Aorta (tissue), 5 donors: ENCODE results near the gene ZNF605. TPM values are rescaled to one million over a fixed set of nuclear protein-coding genes. Genes with fewer than 3 reads are reported as not detected.
"Not testable (repeated sequence)": the region's sequence is repeated elsewhere in the genome, so short reads cannot be mapped to it uniquely, and the experiment has no call there.

ENCODE experiments used
- ATAC-seq: fragments of 200-7000 bp; cut with Tn5 transposase; one replicate; pipeline ENCODE4 v1.9.1; 2022; ENCODE audit warnings: moderate library complexity; ENCODE audit not compliant: low FRiP score
- DNase-seq, 2 donors: peaks; one replicate each; pipeline ENCODE4 v3.0.0-alpha.2; 2020
- H3K27ac ChIP-seq, 2 donors: one replicate each; pipeline ENCODE4 v1.5.1; 2013; ENCODE audit warnings: low read length in 2 of 2, mild to moderate bottlenecking in 2 of 2, moderate library complexity in 2 of 2, control low read depth in 1 of 2, inconsistent platforms in 1 of 2, low read depth in 1 of 2
- H3K27me3 ChIP-seq, 2 donors: one replicate each; pipeline ENCODE4 v1.6.1; 2013; ENCODE audit warnings: control low read depth in 1 of 2, low read length in 1 of 2, mild to moderate bottlenecking in 1 of 2, moderate library complexity in 1 of 2; ENCODE audit not compliant: insufficient read depth in 2 of 2, control insufficient read depth in 1 of 2
- H3K36me3 ChIP-seq, 2 donors: one replicate each; pipeline ENCODE4 v1.6.1; 2013; ENCODE audit warnings: control low read depth in 1 of 2, low read length in 1 of 2, mild to moderate bottlenecking in 1 of 2; ENCODE audit not compliant: insufficient read depth in 2 of 2, control insufficient read depth in 1 of 2
- H3K4me1 ChIP-seq, 2 donors: one replicate each; pipeline ENCODE4 v1.6.1; 2013; ENCODE audit warnings: low read length in 2 of 2, control low read depth in 1 of 2, mild to moderate bottlenecking in 1 of 2, moderate library complexity in 1 of 2; ENCODE audit not compliant: insufficient read depth in 2 of 2, control insufficient read depth in 1 of 2
- H3K4me3 ChIP-seq, 2 donors: one replicate each; pipeline ENCODE4 v1.5.1; 2013; ENCODE audit warnings: low read length in 2 of 2, control low read depth in 1 of 2, mild to moderate bottlenecking in 1 of 2
- H3K9me3 ChIP-seq: one replicate; pipeline ENCODE4 v1.6.1; 2013; ENCODE audit warnings: mild to moderate bottlenecking, low read length; ENCODE audit not compliant: control insufficient read depth
- WGBS, 2 donors: extraction: QIAGEN DNeasy Blood & Tissue Kit; methylation state at CpG; one replicate each; pipeline ENCODE4 v1.1.7; 2013; 5-methylcytosine and 5-hydroxymethylcytosine counted together
- intact Hi-C, 2 donors: fragments of 100-400 bp; cut with DNase I; formaldehyde crosslinking; loops; one replicate each; pipeline versions ENCODE4 v1.14.2 to v1.15.0; 2022
- polyA plus RNA-seq, 2 donors: library from polyadenylated mRNA; stranded (reverse); fragments of 200-250 nt; gene quantifications; one replicate each; pipeline ENCODE4 v1.2.3, GENCODE V29; 2013
- total RNA-seq, 2 donors: library from RNA; stranded (reverse); fragmentation: NEBNext Ultra II Directional; extraction: Animal tissue kit (Norgen Biotek cat#: 25700); gene quantifications; one replicate each; pipeline ENCODE4 v1.2.1, GENCODE V29; 2021
- donor health status: healthy with polysubstance abuse.
- donor health status: Bipolar disorder and iron deficiency.
- donor health status: DM: no; HTN: no; CAD: no.
- donor health status: DM: no; HTN: no; CAD: no.
- donor health status: DM: yes; HTN: yes; CAD: no.

Gene ZNF605
- total and polyA plus RNA-seq, 4 donors, result 1.0 to 19.4 (median 10.3) TPM

GRCh38 chr12:132942611-132943010, 13.5 kb downstream of the ZNF605 start:
- intact Hi-C loops, result no loop called here
- Histone ChIP-seq H3K27me3 (no peaks in the 10 kb centered on the region), H3K9me3 (peaks cover 36% of the 10 kb centered on the region), H3K27ac (no peak overlapping the region), H3K4me3 (no peak overlapping the region), H3K4me1 (no peaks in the 10 kb centered on the region), H3K36me3 (peaks cover 13 to 19% of the 10 kb centered on the region in 2 donors)
- no peak for DNase-seq
- WGBS, 2 donors, result 98 to 99% methylated on average over 13 of the region's 13 CpGs
- ATAC-seq, result no peak

- WGBS, 2 donors, result 94 to 98% methylated on average over 34 of the region's 34 CpGs
- DNase-seq, result no peak
- Histone ChIP-seq H3K4me1 (no peaks in the 10 kb centered on the region), H3K36me3 (peaks cover 13 to 19% of the 10 kb centered on the region in 2 donors), H3K9me3 (peaks cover 30% of the 10 kb centered on the region), H3K27ac (no peak overlapping the region), H3K4me3 (no peak overlapping the region), H3K27me3 (no peaks in the 10 kb centered on the region)
- ATAC-seq, result no peak
- intact Hi-C loops, result no loop called here
Observed at GRCh38 chr12:132941336-132941954, 14.7 kb downstream of the ZNF605 start.

- DNase-seq, result no peak
- Histone ChIP-seq H3K4me1 (no peaks in the 10 kb centered on the region), H3K4me3 (no peak overlapping the region), H3K27me3 (no peaks in the 10 kb centered on the region), H3K27ac (no peak overlapping the region), H3K36me3 (peaks cover 9 to 12% of the 10 kb centered on the region in 2 donors), H3K9me3 (peaks cover 25% of the 10 kb centered on the region)
- intact Hi-C loops, result no loop called here
- WGBS, 2 donors, result 96 to 98% methylated on average over 15 of the region's 15 CpGs
- no peak for ATAC-seq
Observed at GRCh38 chr12:132940071-132940719, 15.9 kb downstream of the ZNF605 start.

- intact Hi-C loops, DNase-seq: not testable (repeated sequence)
- peaks cover 26% of the 10 kb centered on the region for H3K9me3 ChIP-seq
Observed at GRCh38 chr12:132938807-132939206, 17.3 kb downstream of the ZNF605 start.

GRCh38 chr12:132937476-132937875, 18.6 kb downstream of the ZNF605 start:
- intact Hi-C loops, result no loop called here
- 93 to 97% methylated on average over 2 of the region's 2 CpGs for WGBS, 2 donors
- no peak for ATAC-seq
- Histone ChIP-seq H3K36me3 (peaks cover 3 to 4% of the 10 kb centered on the region in 2 donors), H3K27ac (no peak overlapping the region), H3K27me3 (no peaks in the 10 kb centered on the region), H3K4me3 (no peak overlapping the region), H3K9me3 (peaks cover 24% of the 10 kb centered on the region), H3K4me1 (no peaks in the 10 kb centered on the region)
- no peak for DNase-seq

More at GRCh38 chr12:132938807-132939206, 17.3 kb downstream of the ZNF605 start:
- WGBS, 2 donors, result 93 to 96% methylated on average over 11 to 25 of the region's 25 CpGs
- H3K27ac ChIP-seq, H3K27me3 ChIP-seq, ATAC-seq, H3K4me1 ChIP-seq, H3K4me3 ChIP-seq: not testable (repeated sequence)
- H3K36me3 ChIP-seq, result peaks cover 4 to 12% of the 10 kb centered on the region in 2 donors

GRCh38 chr12:132936921-132937320, 19.2 kb downstream of the ZNF605 start:
- H3K27me3 ChIP-seq, DNase-seq, H3K36me3 ChIP-seq, H3K27ac ChIP-seq, ATAC-seq, H3K4me3 ChIP-seq, H3K4me1 ChIP-seq, intact Hi-C loops: not testable (repeated sequence)
- peaks cover 22% of the 10 kb centered on the region for H3K9me3 ChIP-seq
- 98 to 99% methylated on average over 8 of the region's 8 CpGs for WGBS, 2 donors

- H3K27ac ChIP-seq, result no peak overlapping the region
- no peak for DNase-seq
- peaks cover 4 to 6% of the 10 kb centered on the region in 2 donors for H3K36me3 ChIP-seq
- WGBS, 2 donors, result 95 to 96% methylated on average over 2 of the region's 2 CpGs
- H3K27me3 ChIP-seq, result no peaks in the 10 kb centered on the region
- H3K4me3 ChIP-seq, result no peak overlapping the region
- ATAC-seq, result no peak
- peaks cover 18% of the 10 kb centered on the region for H3K9me3 ChIP-seq
- intact Hi-C loops, result no loop called here
- H3K4me1 ChIP-seq, result no peaks in the 10 kb centered on the region
Observed at GRCh38 chr12:132936163-132936562, 19.9 kb downstream of the ZNF605 start.

GRCh38 chr12:132926415-132926833, 29.7 kb downstream of the ZNF605 start:
- Histone ChIP-seq H3K4me1 (no peaks in the 10 kb centered on the region), H3K36me3 (peaks cover 6 to 18% of the 10 kb centered on the region in 2 donors), H3K9me3 (peaks cover 36% of the 10 kb centered on the region), H3K4me3 (no peak overlapping the region), H3K27ac (no peak overlapping the region), H3K27me3 (peaks cover 0 to 2% of the 10 kb centered on the region in 2 donors)
- ATAC-seq, result no peak
- DNase-seq, result no peak
- WGBS, 2 donors, result 97% methylated on average over 6 of the region's 6 CpGs
- intact Hi-C loops, result no loop called here
